Aorta (tissue), 5 donors: Measurements from ENCODE around the gene AGGF1. TPM values are rescaled to one million over a fixed set of nuclear protein-coding genes. Genes with fewer than 3 reads are reported as not detected.

Experiments used
- ATAC-seq: fragments of 200-7000 bp; cut with Tn5 transposase; one replicate; pipeline ENCODE4 v1.9.1; 2022; ENCODE audit warnings: moderate library complexity; ENCODE audit not compliant: low FRiP score
- DNase-seq, 2 donors: peaks; one replicate each; pipeline ENCODE4 v3.0.0-alpha.2; 2020
- H3K27ac ChIP-seq, 2 donors: one replicate each; pipeline ENCODE4 v1.5.1; 2013; ENCODE audit warnings: low read length in 2 of 2, mild to moderate bottlenecking in 2 of 2, moderate library complexity in 2 of 2, control low read depth in 1 of 2, inconsistent platforms in 1 of 2, low read depth in 1 of 2
- H3K27me3 ChIP-seq, 2 donors: one replicate each; pipeline ENCODE4 v1.6.1; 2013; ENCODE audit warnings: control low read depth in 1 of 2, low read length in 1 of 2, mild to moderate bottlenecking in 1 of 2, moderate library complexity in 1 of 2; ENCODE audit not compliant: insufficient read depth in 2 of 2, control insufficient read depth in 1 of 2
- H3K36me3 ChIP-seq, 2 donors: one replicate each; pipeline ENCODE4 v1.6.1; 2013; ENCODE audit warnings: control low read depth in 1 of 2, low read length in 1 of 2, mild to moderate bottlenecking in 1 of 2; ENCODE audit not compliant: insufficient read depth in 2 of 2, control insufficient read depth in 1 of 2
- H3K4me1 ChIP-seq, 2 donors: one replicate each; pipeline ENCODE4 v1.6.1; 2013; ENCODE audit warnings: low read length in 2 of 2, control low read depth in 1 of 2, mild to moderate bottlenecking in 1 of 2, moderate library complexity in 1 of 2; ENCODE audit not compliant: insufficient read depth in 2 of 2, control insufficient read depth in 1 of 2
- H3K4me3 ChIP-seq, 2 donors: one replicate each; pipeline ENCODE4 v1.5.1; 2013; ENCODE audit warnings: low read length in 2 of 2, control low read depth in 1 of 2, mild to moderate bottlenecking in 1 of 2
- H3K9me3 ChIP-seq: one replicate; pipeline ENCODE4 v1.6.1; 2013; ENCODE audit warnings: mild to moderate bottlenecking, low read length; ENCODE audit not compliant: control insufficient read depth
- WGBS, 2 donors: extraction: QIAGEN DNeasy Blood & Tissue Kit; methylation state at CpG; one replicate each; pipeline ENCODE4 v1.1.7; 2013; 5-methylcytosine and 5-hydroxymethylcytosine counted together
- intact Hi-C, 2 donors: fragments of 100-400 bp; cut with DNase I; formaldehyde crosslinking; loops; one replicate each; pipeline versions ENCODE4 v1.14.2 to v1.15.0; 2022
- polyA plus RNA-seq, 2 donors: library from polyadenylated mRNA; stranded (reverse); fragments of 200-250 nt; gene quantifications; one replicate each; pipeline ENCODE4 v1.2.3, GENCODE V29; 2013
- total RNA-seq, 2 donors: library from RNA; stranded (reverse); fragmentation: NEBNext Ultra II Directional; extraction: Animal tissue kit (Norgen Biotek cat#: 25700); gene quantifications; one replicate each; pipeline ENCODE4 v1.2.1, GENCODE V29; 2021
- donor health status: healthy with polysubstance abuse.
- donor health status: Bipolar disorder and iron deficiency.
- donor health status: DM: no; HTN: no; CAD: no.
- donor health status: DM: no; HTN: no; CAD: no.
- donor health status: DM: yes; HTN: yes; CAD: no.

Gene AGGF1
- total and polyA plus RNA-seq, 4 donors: 10.1 to 20.6 (median 12.8) TPM

- Histone ChIP-seq H3K9me3 (no peaks in the 10 kb centered on the region), H3K36me3 (no peaks in the 10 kb centered on the region), H3K4me1 (no peaks in the 10 kb centered on the region), H3K27ac (no peak overlapping the region), H3K4me3 (no peak overlapping the region), H3K27me3 (peaks cover 0 to 2% of the 10 kb centered on the region in 2 donors)
- ATAC-seq (no peak), DNase-seq (no peak)
- 31 to 32% methylated on average over 3 of the region's 3 CpGs for WGBS, 2 donors
- intact Hi-C loops: loop anchor here (2.0 to 5.0 kb wide), 2 partner anchors 414 to 415 kb away; no protein-coding TSS in a partner anchor
Observed at GRCh38 chr5:77015938-77016569, 14.2 kb upstream of the AGGF1 start.

- no peak for DNase-seq
- Histone ChIP-seq H3K36me3 (no peaks in the 10 kb centered on the region), H3K4me1 (no peaks in the 10 kb centered on the region), H3K27ac (no peak overlapping the region), H3K9me3 (no peaks in the 10 kb centered on the region), H3K4me3 (no peak overlapping the region), H3K27me3 (peaks cover 0 to 2% of the 10 kb centered on the region in 2 donors)
- ATAC-seq: no peak
- intact Hi-C loops: loop anchor here (2.0 to 5.0 kb wide), 2 partner anchors 415 to 416 kb away; no protein-coding TSS in a partner anchor
- WGBS, 2 donors: 82% methylated on average over 1 of the region's 1 CpG
Observed at GRCh38 chr5:77016962-77017361, 13.2 kb upstream of the AGGF1 start.

- 73 to 81% methylated on average over 4 of the region's 4 CpGs for WGBS, 2 donors
- Histone ChIP-seq H3K27me3 (peaks cover 0 to 2% of the 10 kb centered on the region in 2 donors), H3K36me3 (no peaks in the 10 kb centered on the region), H3K4me3 (no peak overlapping the region), H3K27ac (no peak overlapping the region), H3K9me3 (no peaks in the 10 kb centered on the region), H3K4me1 (no peaks in the 10 kb centered on the region)
- DNase-seq (no peak), ATAC-seq (no peak)
- intact Hi-C loops: loop anchor here (2.0 to 5.0 kb wide), 2 partner anchors 415 to 417 kb away; no protein-coding TSS in a partner anchor
Observed at GRCh38 chr5:77017668-77018067, 12.5 kb upstream of the AGGF1 start.

GRCh38 chr5:77022511-77023417, 7.4 kb upstream of the AGGF1 start:
- Histone ChIP-seq H3K27me3 (peaks cover 0 to 2% of the 10 kb centered on the region in 2 donors), H3K4me1 (no peaks in the 10 kb centered on the region), H3K4me3 (no peak overlapping the region), H3K36me3 (no peaks in the 10 kb centered on the region), H3K27ac (no peak overlapping the region), H3K9me3 (no peaks in the 10 kb centered on the region)
- intact Hi-C loops: no loop called here
- WGBS, 2 donors: 53 to 60% methylated on average over 7 of the region's 7 CpGs
- DNase-seq (no peak), ATAC-seq (no peak)

- no peaks in the 10 kb centered on the region for H3K36me3 ChIP-seq
- WGBS, 2 donors: 81 to 86% methylated on average over 1 of the region's 1 CpG
- no peaks in the 10 kb centered on the region for H3K9me3 ChIP-seq
- H3K4me1 ChIP-seq: no peaks in the 10 kb centered on the region
- intact Hi-C loops: no loop called here
- ATAC-seq: no peak
- no peaks in the 10 kb centered on the region for H3K27me3 ChIP-seq
- H3K4me3 ChIP-seq: no peak overlapping the region
- DNase-seq: no peak
- H3K27ac ChIP-seq: no peak overlapping the region
Observed at GRCh38 chr5:77024490-77024889, 5.7 kb upstream of the AGGF1 start.

- Histone ChIP-seq H3K9me3 (no peaks in the 10 kb centered on the region), H3K36me3 (no peaks in the 10 kb centered on the region), H3K4me3 (no peak overlapping the region), H3K4me1 (peaks cover 0 to 2% of the 10 kb centered on the region in 2 donors), H3K27me3 (no peaks in the 10 kb centered on the region), H3K27ac (no peak overlapping the region)
- no peak for DNase-seq
- intact Hi-C loops: no loop called here
- ATAC-seq: no peak
- 89 to 98% methylated on average over 4 of the region's 4 CpGs for WGBS, 2 donors
Observed at GRCh38 chr5:77028631-77029375, 1.4 kb upstream of the AGGF1 start.

GRCh38 chr5:77029376-77029885, 773 bp upstream of the AGGF1 start:
- Histone ChIP-seq H3K36me3 (no peaks in the 10 kb centered on the region), H3K4me3 (peak overlapping the region in 1 of 2 donors; percentile 93), H3K27me3 (no peaks in the 10 kb centered on the region), H3K27ac (peak overlapping the region in 1 of 2 donors; percentile 77), H3K9me3 (no peaks in the 10 kb centered on the region), H3K4me1 (peaks cover 0 to 2% of the 10 kb centered on the region in 2 donors)
- 93 to 99% methylated on average over 2 of the region's 2 CpGs for WGBS, 2 donors
- intact Hi-C loops: no loop called here
- no peak for DNase-seq
- ATAC-seq: no peak

- no peak overlapping the region for H3K4me3 ChIP-seq
- H3K27me3 ChIP-seq: no peaks in the 10 kb centered on the region
- H3K27ac ChIP-seq: no peak overlapping the region
- 89 to 91% methylated on average over 3 of the region's 3 CpGs for WGBS, 2 donors
- ATAC-seq (no peak), DNase-seq (no peak)
- intact Hi-C loops: loop anchor here in 1 of 2 donors (5.0 kb wide), 1 partner anchor 55 kb away; the partner anchor contains the start of gene ZBED3
- no peaks in the 10 kb centered on the region for H3K36me3 ChIP-seq
- no peaks in the 10 kb centered on the region for H3K9me3 ChIP-seq
- H3K4me1 ChIP-seq: peaks cover 0 to 2% of the 10 kb centered on the region in 2 donors
Observed at GRCh38 chr5:77031891-77032290, 1.7 kb downstream of the AGGF1 start.
